ENCODE data around the gene KLK3.

Gene KLK3

DNA sequence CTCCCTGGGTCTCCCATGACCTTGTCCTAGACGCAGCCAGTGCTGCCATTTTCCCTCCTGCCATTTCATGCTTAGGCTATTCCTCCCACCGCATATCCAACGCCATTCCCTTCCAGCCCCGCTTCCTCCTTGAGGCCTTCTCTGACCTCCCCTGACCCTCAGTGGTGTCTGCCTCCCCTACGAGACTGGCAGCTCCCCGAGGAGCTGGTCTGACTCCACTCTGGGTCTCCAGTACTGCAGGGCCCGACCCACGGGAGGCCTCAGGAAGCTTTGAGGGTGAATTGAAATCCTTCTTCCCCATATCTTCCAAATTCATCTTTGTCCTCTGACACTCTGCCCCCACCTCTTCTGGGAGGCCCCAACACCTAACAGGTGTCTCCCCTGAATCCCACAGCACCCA is 22.0 kb upstream of the KLK3 start:
- no peak for DNase-seq

- DNase-seq: no peak
These were observed 21.5 kb upstream of the KLK3 start, which contains the start of gene KLK15 for GRCh38 chr19:50833117-50833801. TSS of gene KLK15 (minus strand) at chr19:50833574. CDS start at chr19:50831492, 2,082 bp downstream.

GRCh38 chr19:50833802-50834167 is 20.9 kb upstream of the KLK3 start:
- DNase-seq: no peak

DNA sequence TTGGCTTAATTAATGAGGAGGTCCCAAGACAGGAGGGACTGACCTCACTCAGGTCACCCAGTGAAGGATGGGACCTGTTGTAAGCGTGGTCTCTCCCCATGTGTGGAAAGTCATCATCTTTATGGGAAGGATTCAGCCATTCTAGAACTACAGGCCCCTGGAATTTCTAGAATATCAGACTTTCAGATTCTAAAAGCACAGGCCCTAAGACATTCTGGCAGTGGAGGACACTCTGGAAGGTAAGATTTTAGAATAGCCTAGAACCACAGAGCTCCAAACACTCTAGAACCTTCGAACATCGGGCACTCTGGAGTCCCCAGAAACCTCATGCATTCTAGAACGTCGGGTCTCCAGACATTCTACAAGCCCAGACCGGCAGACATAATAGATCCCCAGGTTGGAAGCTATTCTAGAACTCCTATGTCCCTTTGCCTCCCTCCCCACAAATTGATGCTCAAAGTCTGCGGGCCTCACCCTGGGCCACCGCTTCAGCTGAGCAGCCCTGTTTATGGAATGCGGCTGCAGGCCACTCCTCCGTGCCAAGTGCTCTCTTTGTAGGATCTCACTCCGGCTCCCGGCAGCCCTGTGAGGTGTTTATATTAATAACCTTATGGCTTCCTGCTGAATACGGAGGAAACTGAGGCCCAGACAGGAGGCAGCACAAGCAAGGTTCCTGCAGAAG is 19.5 kb upstream of the KLK3 start:
- no peak for DNase-seq

- DNase-seq: peak; percentile 9
These were observed 18.8 kb upstream of the KLK3 start for GRCh38 chr19:50835785-50836542.

DNA sequence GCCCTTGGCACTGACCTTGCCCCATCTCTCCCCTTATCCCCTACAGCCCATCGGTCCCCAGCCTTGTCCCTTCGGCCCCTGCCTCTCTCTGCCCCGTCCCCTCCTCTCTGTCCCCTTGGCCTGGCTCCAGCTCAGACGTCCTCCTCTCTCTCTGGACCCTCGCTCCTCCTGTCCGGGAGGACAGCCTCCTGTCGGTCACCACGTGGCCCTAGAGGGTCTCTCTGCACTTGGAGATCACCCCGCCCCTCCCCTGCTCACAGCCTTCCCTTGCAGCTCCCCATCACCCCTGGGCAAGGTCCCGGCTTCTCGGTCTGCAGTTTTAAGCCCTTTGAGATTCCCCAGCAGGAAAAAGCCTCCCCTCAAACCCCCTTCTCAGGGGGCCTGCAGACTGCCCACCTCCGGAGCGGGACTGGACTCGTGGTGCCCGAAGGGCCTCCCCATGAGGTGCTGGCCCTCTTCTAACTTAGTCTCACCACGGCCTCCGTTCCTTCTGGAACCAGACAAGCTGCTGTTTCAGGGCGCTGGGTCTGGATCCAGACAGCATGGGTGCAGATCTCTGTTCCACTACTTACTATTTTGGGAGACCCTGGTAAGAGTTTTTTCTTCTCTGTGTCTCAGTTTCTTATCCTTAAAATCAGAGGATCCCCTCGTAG is 18.0 kb upstream of the KLK3 start:
- DNase-seq: no peak

DNA sequence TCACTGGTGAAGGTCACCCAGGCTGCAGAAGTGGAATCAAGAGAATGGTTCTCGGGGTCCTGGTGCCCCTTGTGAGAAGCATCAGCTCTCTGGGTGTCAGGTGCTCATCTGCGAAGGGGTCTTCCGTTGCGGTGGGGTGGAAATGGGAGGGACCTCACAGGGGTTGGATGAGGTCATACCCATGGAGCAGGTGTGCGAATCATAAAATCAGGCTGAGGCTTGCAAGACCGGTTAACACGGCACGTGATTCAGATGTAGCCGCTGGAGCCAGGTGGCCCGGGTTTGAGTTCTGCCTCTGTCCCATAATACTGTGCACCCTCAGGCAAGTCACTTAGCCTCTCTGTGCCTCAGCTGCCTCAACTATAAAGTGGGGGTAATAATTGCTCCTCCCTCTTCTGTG is 17.4 kb upstream of the KLK3 start:
- no peak for DNase-seq

GRCh38 chr19:50838239-50838638 is 16.5 kb upstream of the KLK3 start:
- no peak for DNase-seq

DNA sequence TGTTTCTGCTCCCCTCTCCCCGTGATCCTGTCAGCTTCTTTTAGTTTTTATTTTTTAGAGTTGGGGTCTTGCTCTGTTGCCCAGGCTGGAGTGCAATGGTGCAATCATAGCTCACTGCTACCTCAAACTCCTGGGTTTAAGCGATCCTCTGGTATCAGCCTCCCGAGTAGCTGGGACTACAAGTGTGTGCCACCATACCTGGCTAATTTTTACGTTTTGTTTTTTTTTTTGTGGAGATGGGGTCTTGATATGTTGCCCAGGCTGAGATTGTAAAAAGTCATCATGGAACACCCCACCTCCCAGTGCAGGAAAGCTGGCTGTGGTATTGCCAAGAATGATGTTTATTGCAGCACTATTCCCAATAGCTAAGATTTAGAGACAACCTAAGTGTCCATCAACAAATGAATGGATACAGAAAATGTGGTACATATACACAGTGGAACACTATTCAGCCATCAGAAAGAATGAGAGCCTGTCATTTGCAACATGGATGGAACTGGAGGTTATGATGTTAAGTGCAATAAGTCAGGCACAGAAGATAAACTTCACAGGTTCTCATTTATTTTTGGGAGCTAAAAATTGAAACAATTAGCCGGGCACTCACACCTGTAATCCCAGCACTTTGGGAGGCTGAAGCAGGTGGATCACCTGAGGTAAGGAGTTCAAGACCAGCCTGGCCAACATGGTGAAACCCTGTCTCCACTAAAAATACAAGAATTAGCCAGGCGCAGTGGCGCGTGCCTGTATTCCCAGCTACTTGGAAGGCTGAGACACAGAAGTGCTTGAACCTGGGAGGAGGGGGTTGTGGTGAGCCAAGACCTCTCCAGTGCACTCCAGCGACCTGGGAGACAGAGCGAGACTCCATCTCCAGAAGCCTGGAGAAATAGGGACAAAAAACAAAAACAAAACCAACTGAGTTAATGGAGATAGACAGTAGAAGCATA is 14.7 kb upstream of the KLK3 start:
- DNase-seq: no peak

GRCh38 chr19:50842130-50842529 is 12.6 kb upstream of the KLK3 start:
- DNase-seq: no peak

DNA sequence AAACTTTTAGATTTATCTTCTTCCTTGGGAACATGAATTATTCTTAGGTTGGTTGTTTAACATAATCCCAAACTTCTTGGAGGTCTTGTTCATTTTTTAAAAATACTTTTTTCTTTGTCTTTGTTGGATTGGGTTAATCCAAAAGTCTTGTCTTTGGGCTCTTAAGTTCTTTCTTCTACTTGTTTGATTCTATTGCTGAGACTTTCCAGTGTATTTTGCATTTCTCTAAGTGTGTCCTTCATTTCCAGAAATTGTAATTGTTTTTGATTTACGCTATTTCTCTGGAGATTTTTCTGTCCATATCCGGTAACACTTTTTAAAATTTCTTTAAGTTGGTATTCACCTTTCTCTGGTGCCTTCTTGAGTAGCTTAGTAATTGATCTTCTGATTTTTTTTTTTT is 11.5 kb upstream of the KLK3 start:
- DNase-seq: no peak

GRCh38 chr19:50843701-50844221 is 11.0 kb upstream of the KLK3 start:
- no peak for DNase-seq

GRCh38 chr19:50844296-50844935 is 10.3 kb upstream of the KLK3 start:
- no peak for DNase-seq

GRCh38 chr19:50850738-50851137 is 4.0 kb upstream of the KLK3 start:
- no peak for DNase-seq

DNA sequence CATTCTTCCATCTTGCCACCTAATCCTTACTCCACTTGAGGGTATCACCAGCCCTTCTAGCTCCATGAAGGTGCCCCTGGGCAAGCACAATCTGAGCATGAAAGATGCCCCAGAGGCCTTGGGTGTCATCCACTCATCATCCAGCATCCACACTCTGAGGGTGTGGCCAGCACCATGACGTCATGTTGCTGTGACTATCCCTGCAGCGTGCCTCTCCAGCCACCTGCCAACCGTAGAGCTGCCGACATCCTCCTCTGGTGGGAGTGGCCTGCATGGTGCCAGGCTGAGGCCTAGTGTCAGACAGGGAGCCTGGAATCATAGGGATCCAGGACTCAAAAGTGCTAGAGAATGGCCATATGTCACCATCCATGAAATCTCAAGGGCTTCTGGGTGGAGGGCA is 3.1 kb upstream of the KLK3 start:
- no peak for DNase-seq

- DNase-seq: no peak
These were observed 2.7 kb downstream of the KLK3 start for GRCh38 chr19:50857366-50857765.

DNA sequence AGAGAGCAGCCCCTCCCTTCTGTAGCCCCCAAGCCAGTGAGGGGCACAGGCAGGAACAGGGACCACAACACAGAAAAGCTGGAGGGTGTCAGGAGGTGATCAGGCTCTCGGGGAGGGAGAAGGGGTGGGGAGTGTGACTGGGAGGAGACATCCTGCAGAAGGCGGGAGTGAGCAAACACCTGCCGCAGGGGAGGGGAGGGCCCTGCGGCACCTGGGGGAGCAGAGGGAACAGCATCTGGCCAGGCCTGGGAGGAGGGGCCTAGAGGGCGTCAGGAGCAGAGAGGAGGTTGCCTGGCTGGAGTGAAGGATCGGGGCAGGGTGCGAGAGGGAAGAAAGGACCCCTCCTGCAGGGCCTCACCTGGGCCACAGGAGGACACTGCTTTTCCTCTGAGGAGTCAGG is 4.2 kb downstream of the KLK3 start:
- no peak for DNase-seq

GRCh38 chr19:50859849-50860248 is 5.1 kb downstream of the KLK3 start:
- DNase-seq: no peak

GRCh38 chr19:50861010-50861409 is 6.3 kb downstream of the KLK3 start:
- no peak for DNase-seq

DNA sequence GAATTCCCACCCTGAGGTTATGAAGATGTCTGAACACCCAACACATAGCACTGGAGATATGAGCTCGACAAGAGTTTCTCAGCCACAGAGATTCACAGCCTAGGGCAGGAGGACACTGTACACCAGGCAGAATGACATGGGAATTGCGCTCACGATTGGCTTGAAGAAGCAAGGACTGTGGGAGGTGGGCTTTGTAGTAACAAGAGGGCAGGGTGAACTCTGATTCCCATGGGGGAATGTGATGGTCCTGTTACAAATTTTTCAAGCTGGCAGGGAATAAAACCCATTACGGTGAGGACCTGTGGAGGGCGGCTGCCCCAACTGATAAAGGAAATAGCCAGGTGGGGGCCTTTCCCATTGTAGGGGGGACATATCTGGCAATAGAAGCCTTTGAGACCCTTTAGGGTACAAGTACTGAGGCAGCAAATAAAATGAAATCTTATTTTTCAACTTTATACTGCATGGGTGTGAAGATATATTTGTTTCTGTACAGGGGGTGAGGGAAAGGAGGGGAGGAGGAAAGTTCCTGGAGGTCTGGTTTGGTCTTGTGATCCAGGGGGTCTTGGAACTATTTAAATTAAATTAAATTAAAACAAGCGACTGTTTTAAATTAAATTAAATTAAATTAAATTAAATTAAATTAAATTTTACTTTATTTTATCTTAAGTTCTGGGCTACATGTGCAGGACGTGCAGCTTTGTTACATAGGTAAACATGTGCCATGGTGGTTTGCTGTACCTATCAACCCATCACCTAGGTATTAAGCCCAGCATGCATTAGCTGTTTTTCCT is 7.0 kb downstream of the KLK3 start:
- no peak for DNase-seq

- DNase-seq: no peak
These were observed 14.8 kb downstream of the KLK3 start for GRCh38 chr19:50869479-50869878.

All from NCI-H2029 treated with DMSO at 0.1 percent for 48 hours (cell line).